K562 (cell line): ENCODE measurements around the gene SNX15. TPM values are rescaled to one million over a fixed set of nuclear protein-coding genes. Genes with fewer than 3 reads are reported as not detected.

Source experiments
- HDAC6 ChIP-seq: IDR thresholded peaks from 2 replicates; pipeline ENCODE4 v1.6.1; 2012; ENCODE audit warnings: low read depth, mild to moderate bottlenecking, control low read depth, inconsistent platforms, low read length, moderate library complexity
- polyA plus RNA-seq, 8 experiments: library from polyadenylated mRNA; depleted of rRNA in 4 of 8; stranded (reverse) in 5 of 8; unstranded in 3 of 8; fragments of >200 nt; fragmentation: Nextera tagmentation in 2 of 8; fragmentation: Illumina TruSeq in 1 of 8; extraction: Ambion mirVana in 2 of 8; extraction: Trizol in 1 of 8; gene quantifications; 2 replicates each; pipeline versions ENCODE4 v1.2.1 to v1.2.3, GENCODE V29; 2011 to 2014; ENCODE audit warnings: inconsistent platforms in 1 of 8, missing spikeins in 1 of 8
- total RNA-seq, 7 experiments: library from RNA; depleted of rRNA in 6 of 7; stranded (reverse); fragments of >200 nt in 6 of 7; fragmentation: Illumina TruSeq in 2 of 7; extraction: Trizol in 2 of 7; gene quantifications; 2 replicates each; pipeline versions ENCODE4 v1.2.1 to v1.2.3, GENCODE V29; 2011 to 2021; ENCODE audit warnings: low replicate concordance in 1 of 7
- TF ChIP-seq, protein P1 (sequence below): fragments of 200-600 bp; sonication (generic); IDR thresholded peaks from one replicate; pipeline ENCODE4 v1.6.1; 2012; ENCODE audit warnings: mild to moderate bottlenecking, low read depth, low read length, inconsistent platforms

SNX15 gene
- total and polyA plus RNA-seq, 9 of the 15 experiments (the other 6 are each of a cell fraction or from before 2014, with no cell fraction given) = 1.8 to 27.8 (median 15.2) TPM

GRCh38 chr11:65034423-65034822 is 7.2 kb downstream of the SNX15 start (continued):
- TF ChIP-seq, protein P1, sequence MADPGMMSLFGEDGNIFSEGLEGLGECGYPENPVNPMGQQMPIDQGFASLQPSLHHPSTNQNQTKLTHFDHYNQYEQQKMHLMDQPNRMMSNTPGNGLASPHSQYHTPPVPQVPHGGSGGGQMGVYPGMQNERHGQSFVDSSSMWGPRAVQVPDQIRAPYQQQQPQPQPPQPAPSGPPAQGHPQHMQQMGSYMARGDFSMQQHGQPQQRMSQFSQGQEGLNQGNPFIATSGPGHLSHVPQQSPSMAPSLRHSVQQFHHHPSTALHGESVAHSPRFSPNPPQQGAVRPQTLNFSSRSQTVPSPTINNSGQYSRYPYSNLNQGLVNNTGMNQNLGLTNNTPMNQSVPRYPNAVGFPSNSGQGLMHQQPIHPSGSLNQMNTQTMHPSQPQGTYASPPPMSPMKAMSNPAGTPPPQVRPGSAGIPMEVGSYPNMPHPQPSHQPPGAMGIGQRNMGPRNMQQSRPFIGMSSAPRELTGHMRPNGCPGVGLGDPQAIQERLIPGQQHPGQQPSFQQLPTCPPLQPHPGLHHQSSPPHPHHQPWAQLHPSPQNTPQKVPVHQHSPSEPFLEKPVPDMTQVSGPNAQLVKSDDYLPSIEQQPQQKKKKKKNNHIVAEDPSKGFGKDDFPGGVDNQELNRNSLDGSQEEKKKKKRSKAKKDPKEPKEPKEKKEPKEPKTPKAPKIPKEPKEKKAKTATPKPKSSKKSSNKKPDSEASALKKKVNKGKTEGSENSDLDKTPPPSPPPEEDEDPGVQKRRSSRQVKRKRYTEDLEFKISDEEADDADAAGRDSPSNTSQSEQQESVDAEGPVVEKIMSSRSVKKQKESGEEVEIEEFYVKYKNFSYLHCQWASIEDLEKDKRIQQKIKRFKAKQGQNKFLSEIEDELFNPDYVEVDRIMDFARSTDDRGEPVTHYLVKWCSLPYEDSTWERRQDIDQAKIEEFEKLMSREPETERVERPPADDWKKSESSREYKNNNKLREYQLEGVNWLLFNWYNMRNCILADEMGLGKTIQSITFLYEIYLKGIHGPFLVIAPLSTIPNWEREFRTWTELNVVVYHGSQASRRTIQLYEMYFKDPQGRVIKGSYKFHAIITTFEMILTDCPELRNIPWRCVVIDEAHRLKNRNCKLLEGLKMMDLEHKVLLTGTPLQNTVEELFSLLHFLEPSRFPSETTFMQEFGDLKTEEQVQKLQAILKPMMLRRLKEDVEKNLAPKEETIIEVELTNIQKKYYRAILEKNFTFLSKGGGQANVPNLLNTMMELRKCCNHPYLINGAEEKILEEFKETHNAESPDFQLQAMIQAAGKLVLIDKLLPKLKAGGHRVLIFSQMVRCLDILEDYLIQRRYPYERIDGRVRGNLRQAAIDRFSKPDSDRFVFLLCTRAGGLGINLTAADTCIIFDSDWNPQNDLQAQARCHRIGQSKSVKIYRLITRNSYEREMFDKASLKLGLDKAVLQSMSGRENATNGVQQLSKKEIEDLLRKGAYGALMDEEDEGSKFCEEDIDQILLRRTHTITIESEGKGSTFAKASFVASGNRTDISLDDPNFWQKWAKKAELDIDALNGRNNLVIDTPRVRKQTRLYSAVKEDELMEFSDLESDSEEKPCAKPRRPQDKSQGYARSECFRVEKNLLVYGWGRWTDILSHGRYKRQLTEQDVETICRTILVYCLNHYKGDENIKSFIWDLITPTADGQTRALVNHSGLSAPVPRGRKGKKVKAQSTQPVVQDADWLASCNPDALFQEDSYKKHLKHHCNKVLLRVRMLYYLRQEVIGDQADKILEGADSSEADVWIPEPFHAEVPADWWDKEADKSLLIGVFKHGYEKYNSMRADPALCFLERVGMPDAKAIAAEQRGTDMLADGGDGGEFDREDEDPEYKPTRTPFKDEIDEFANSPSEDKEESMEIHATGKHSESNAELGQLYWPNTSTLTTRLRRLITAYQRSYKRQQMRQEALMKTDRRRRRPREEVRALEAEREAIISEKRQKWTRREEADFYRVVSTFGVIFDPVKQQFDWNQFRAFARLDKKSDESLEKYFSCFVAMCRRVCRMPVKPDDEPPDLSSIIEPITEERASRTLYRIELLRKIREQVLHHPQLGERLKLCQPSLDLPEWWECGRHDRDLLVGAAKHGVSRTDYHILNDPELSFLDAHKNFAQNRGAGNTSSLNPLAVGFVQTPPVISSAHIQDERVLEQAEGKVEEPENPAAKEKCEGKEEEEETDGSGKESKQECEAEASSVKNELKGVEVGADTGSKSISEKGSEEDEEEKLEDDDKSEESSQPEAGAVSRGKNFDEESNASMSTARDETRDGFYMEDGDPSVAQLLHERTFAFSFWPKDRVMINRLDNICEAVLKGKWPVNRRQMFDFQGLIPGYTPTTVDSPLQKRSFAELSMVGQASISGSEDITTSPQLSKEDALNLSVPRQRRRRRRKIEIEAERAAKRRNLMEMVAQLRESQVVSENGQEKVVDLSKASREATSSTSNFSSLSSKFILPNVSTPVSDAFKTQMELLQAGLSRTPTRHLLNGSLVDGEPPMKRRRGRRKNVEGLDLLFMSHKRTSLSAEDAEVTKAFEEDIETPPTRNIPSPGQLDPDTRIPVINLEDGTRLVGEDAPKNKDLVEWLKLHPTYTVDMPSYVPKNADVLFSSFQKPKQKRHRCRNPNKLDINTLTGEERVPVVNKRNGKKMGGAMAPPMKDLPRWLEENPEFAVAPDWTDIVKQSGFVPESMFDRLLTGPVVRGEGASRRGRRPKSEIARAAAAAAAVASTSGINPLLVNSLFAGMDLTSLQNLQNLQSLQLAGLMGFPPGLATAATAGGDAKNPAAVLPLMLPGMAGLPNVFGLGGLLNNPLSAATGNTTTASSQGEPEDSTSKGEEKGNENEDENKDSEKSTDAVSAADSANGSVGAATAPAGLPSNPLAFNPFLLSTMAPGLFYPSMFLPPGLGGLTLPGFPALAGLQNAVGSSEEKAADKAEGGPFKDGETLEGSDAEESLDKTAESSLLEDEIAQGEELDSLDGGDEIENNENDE = no peak
- no peak for TF ChIP-seq HDAC6
- TF ChIP-seq, all 486 proteins: peak for 4
